ENCODE data around the gene PPP1R1B. TPM values are rescaled to one million over a fixed set of nuclear protein-coding genes. Genes with fewer than 3 reads are reported as not detected.

Gene PPP1R1B
- total RNA-seq, 4 donors from 2014 or later = 0.26 to 22.0 (median 0.68) TPM

GRCh38 chr17:39650121-39650579, 23.4 kb downstream of the PPP1R1B start:
- H3K9me3 ChIP-seq = no peaks in the 10 kb centered on the region
- no peaks in the 10 kb centered on the region for H3K36me3 ChIP-seq
- TF ChIP-seq POLR2A (IDR thresholded peaks at IDR 0.05) (no peak), CTCF (IDR thresholded peaks at IDR 0.05) (no peak)
- H3K27me3 ChIP-seq = no peaks in the 10 kb centered on the region
- intact Hi-C loops (cut with DNase I; ENCODE audit: low total_unique reads) = no loop called here
- H3K27ac ChIP-seq = no peak overlapping the region
- DNase-seq = no peak
- H3K4me1 ChIP-seq = no peaks in the 10 kb centered on the region
- H3K4me3 ChIP-seq = no peak overlapping the region

GRCh38 chr17:39651923-39652586, 25.3 kb downstream of the PPP1R1B start:
- Histone ChIP-seq H3K27me3 (no peaks in the 10 kb centered on the region), H3K27ac (peak overlapping the region in 1 of 2 donors; percentile 15), H3K4me1 (no peaks in the 10 kb centered on the region), H3K36me3 (no peaks in the 10 kb centered on the region), H3K4me3 (no peak overlapping the region), H3K9me3 (no peaks in the 10 kb centered on the region)
- TF ChIP-seq POLR2A (IDR thresholded peaks at IDR 0.05) (no peak), CTCF (IDR thresholded peaks at IDR 0.05) (no peak)
- no peak for DNase-seq
- intact Hi-C loops (cut with DNase I; ENCODE audit: low total_unique reads) = no loop called here

- H3K27ac ChIP-seq = peak overlapping the region in 1 of 2 donors; percentile 15
- H3K4me1 ChIP-seq = no peaks in the 10 kb centered on the region
- no peak for DNase-seq
- H3K9me3 ChIP-seq = no peaks in the 10 kb centered on the region
- H3K36me3 ChIP-seq = no peaks in the 10 kb centered on the region
- H3K27me3 ChIP-seq = no peaks in the 10 kb centered on the region
- intact Hi-C loops (cut with DNase I; ENCODE audit: low total_unique reads) = no loop called here
- TF ChIP-seq CTCF (IDR thresholded peaks at IDR 0.05) (no peak), POLR2A (IDR thresholded peaks at IDR 0.05) (no peak)
- H3K4me3 ChIP-seq = no peak overlapping the region
Measured at GRCh38 chr17:39652587-39653315, 26.0 kb downstream of the PPP1R1B start.

- Histone ChIP-seq H3K27me3 (no peaks in the 10 kb centered on the region), H3K4me1 (no peaks in the 10 kb centered on the region), H3K9me3 (no peaks in the 10 kb centered on the region), H3K4me3 (no peak overlapping the region), H3K27ac (no peak overlapping the region), H3K36me3 (no peaks in the 10 kb centered on the region)
- intact Hi-C loops (cut with DNase I; ENCODE audit: low total_unique reads) = no loop called here
- TF ChIP-seq POLR2A (IDR thresholded peaks at IDR 0.05) (no peak), CTCF (IDR thresholded peaks at IDR 0.05) (no peak)
- no peak for DNase-seq
Measured at GRCh38 chr17:39653316-39653661, 26.5 kb downstream of the PPP1R1B start.

GRCh38 chr17:39653662-39654331, 27.0 kb downstream of the PPP1R1B start:
- Histone ChIP-seq H3K4me3 (no peak overlapping the region), H3K9me3 (no peaks in the 10 kb centered on the region), H3K27ac (no peak overlapping the region), H3K27me3 (no peaks in the 10 kb centered on the region), H3K36me3 (no peaks in the 10 kb centered on the region), H3K4me1 (no peaks in the 10 kb centered on the region)
- intact Hi-C loops (cut with DNase I; ENCODE audit: low total_unique reads) = no loop called here
- no peak for TF ChIP-seq POLR2A (IDR thresholded peaks at IDR 0.05)
- TF ChIP-seq CTCF (IDR thresholded peaks at IDR 0.05) = peak; percentile 35 to 59 (median 42)
- DNase-seq = no peak
